Nephron progenitor cell (in vitro differentiated cells): Measurements from ENCODE around the gene CCT3.
"Not testable (repeated sequence)": the region's sequence is repeated elsewhere in the genome, so short reads cannot be mapped to it uniquely, and the experiment has no call there.

Experiments
- DNase-seq: peaks from one replicate; pipeline ENCODE4 v3.0.0; 2021
- H3K27ac Mint-ChIP-seq: 2 replicates; pipeline ENCODE4 v1.8.0; 2021; ENCODE audit warnings: mild to moderate bottlenecking, moderate library complexity, mixed read lengths
- H3K27me3 Mint-ChIP-seq: 2 replicates; pipeline ENCODE4 v1.8.0; 2021; ENCODE audit warnings: mild to moderate bottlenecking, low read depth, mixed read lengths; ENCODE audit not compliant: poor library complexity
- H3K36me3 Mint-ChIP-seq: 2 replicates; pipeline ENCODE4 v1.8.0; 2021; ENCODE audit warnings: low read depth, mixed read lengths
- H3K4me1 Mint-ChIP-seq: 2 replicates; pipeline ENCODE4 v1.8.0; 2021; ENCODE audit warnings: mixed read lengths
- H3K4me3 Mint-ChIP-seq: 2 replicates; pipeline ENCODE4 v1.8.0; 2021; ENCODE audit warnings: mild to moderate bottlenecking, moderate library complexity, mixed read lengths
- H3K9me3 Mint-ChIP-seq: 2 replicates; pipeline ENCODE4 v1.8.0; 2021; ENCODE audit warnings: mild to moderate bottlenecking, moderate library complexity, mixed read lengths
- CTCF ChIP-seq: fragments of 200-600 bp; sonication (generic); IDR thresholded peaks from 2 replicates; pipeline ENCODE4 v1.5.0; 2021; ENCODE audit warnings: antibody characterized with exemption

The CCT3 gene

GRCh38 chr1:156357977-156358376 is 19.9 kb upstream of the CCT3 start:
- TF ChIP-seq CTCF, result no peak
- H3K36me3 Mint-ChIP-seq, result no peaks in the 10 kb centered on the region
- peaks cover 15% of the 10 kb centered on the region for H3K4me1 Mint-ChIP-seq
- H3K4me3 Mint-ChIP-seq, result no peak overlapping the region
- peaks cover 68% of the 10 kb centered on the region for H3K27me3 Mint-ChIP-seq
- DNase-seq, result no peak
- peaks cover 20% of the 10 kb centered on the region for H3K9me3 Mint-ChIP-seq
- no peak overlapping the region for H3K27ac Mint-ChIP-seq

GRCh38 chr1:156356875-156357534 is 18.9 kb upstream of the CCT3 start:
- TF ChIP-seq CTCF, result peak; percentile 82
- H3K36me3 Mint-ChIP-seq, result no peaks in the 10 kb centered on the region
- DNase-seq, result peak; percentile 77
- peaks cover 20% of the 10 kb centered on the region for H3K9me3 Mint-ChIP-seq
- peaks cover 15% of the 10 kb centered on the region for H3K4me1 Mint-ChIP-seq
- no peak overlapping the region for H3K27ac Mint-ChIP-seq
- peaks cover 72% of the 10 kb centered on the region for H3K27me3 Mint-ChIP-seq
- peak overlapping the region; percentile 16 for H3K4me3 Mint-ChIP-seq

GRCh38 chr1:156356262-156356874 is 18.3 kb upstream of the CCT3 start:
- Mint-ChIP-seq H3K36me3 (no peaks in the 10 kb centered on the region), H3K4me3 (no peak overlapping the region), H3K4me1 (peaks cover 15% of the 10 kb centered on the region), H3K27ac (no peak overlapping the region), H3K9me3 (peaks cover 20% of the 10 kb centered on the region), H3K27me3 (peaks cover 72% of the 10 kb centered on the region)
- DNase-seq, result no peak
- TF ChIP-seq CTCF, result no peak

- peaks cover 74% of the 10 kb centered on the region for H3K27me3 Mint-ChIP-seq
- peaks cover 20% of the 10 kb centered on the region for H3K9me3 Mint-ChIP-seq
- H3K27ac Mint-ChIP-seq, DNase-seq, H3K4me3 Mint-ChIP-seq, H3K4me1 Mint-ChIP-seq, H3K36me3 Mint-ChIP-seq: not testable (repeated sequence)
These were observed 14.4 kb upstream of the CCT3 start for GRCh38 chr1:156352481-156352880.

GRCh38 chr1:156347331-156347730 is 9.2 kb upstream of the CCT3 start:
- H3K9me3 Mint-ChIP-seq, result no peaks in the 10 kb centered on the region
- H3K4me3 Mint-ChIP-seq, result no peak overlapping the region
- H3K4me1 Mint-ChIP-seq, result no peaks in the 10 kb centered on the region
- no peaks in the 10 kb centered on the region for H3K36me3 Mint-ChIP-seq
- DNase-seq, result no peak
- H3K27me3 Mint-ChIP-seq, result peaks cover 65% of the 10 kb centered on the region
- no peak overlapping the region for H3K27ac Mint-ChIP-seq
- no peak for TF ChIP-seq CTCF

- no peaks in the 10 kb centered on the region for H3K36me3 Mint-ChIP-seq
- no peak for TF ChIP-seq CTCF
- DNase-seq, result no peak
- no peaks in the 10 kb centered on the region for H3K9me3 Mint-ChIP-seq
- H3K4me3 Mint-ChIP-seq, result no peak overlapping the region
- H3K4me1 Mint-ChIP-seq, result no peaks in the 10 kb centered on the region
- peaks cover 63% of the 10 kb centered on the region for H3K27me3 Mint-ChIP-seq
- H3K27ac Mint-ChIP-seq, result no peak overlapping the region
These were observed 8.5 kb upstream of the CCT3 start for GRCh38 chr1:156346636-156347035.

GRCh38 chr1:156346035-156346434 is 7.9 kb upstream of the CCT3 start:
- H3K4me1 Mint-ChIP-seq, H3K4me3 Mint-ChIP-seq, H3K9me3 Mint-ChIP-seq, DNase-seq, H3K36me3 Mint-ChIP-seq, H3K27ac Mint-ChIP-seq: not testable (repeated sequence)
- H3K27me3 Mint-ChIP-seq, result peaks cover 60% of the 10 kb centered on the region
